HG02884 (cell line): Measurements from ENCODE around the gene MARK3.

Source experiments
- ATAC-seq: cut with Tn5 transposase; IDR thresholded peaks from one replicate; pipeline ENCODE4 v1.9.1; 2021; ENCODE audit warnings: mild to moderate bottlenecking, moderate library complexity; ENCODE audit not compliant: unreplicated experiment

Gene MARK3

GRCh38 chr14:103366741-103367140, 18.5 kb upstream of the MARK3 start:
- no peak for ATAC-seq

GRCh38 chr14:103367995-103368394, 17.2 kb upstream of the MARK3 start:
- ATAC-seq: no peak

- ATAC-seq: no peak
Measured at GRCh38 chr14:103370087-103370486, 15.1 kb upstream of the MARK3 start.

- ATAC-seq: no peak
Measured at GRCh38 chr14:103372017-103372416, 13.2 kb upstream of the MARK3 start.

- no peak for ATAC-seq
Measured at GRCh38 chr14:103372552-103373304, 12.5 kb upstream of the MARK3 start.

- ATAC-seq: no peak
Measured at GRCh38 chr14:103374121-103374520, 11.1 kb upstream of the MARK3 start.

- ATAC-seq: no peak
Measured at GRCh38 chr14:103377522-103378037, 7.6 kb upstream of the MARK3 start.

GRCh38 chr14:103378038-103378854, 7.0 kb upstream of the MARK3 start:
- no peak for ATAC-seq

- ATAC-seq: no peak
Measured at GRCh38 chr14:103380719-103381377, 4.4 kb upstream of the MARK3 start.

- ATAC-seq: no peak
Measured at GRCh38 chr14:103382376-103382775, 2.8 kb upstream of the MARK3 start.

- peak; percentile 5 for ATAC-seq
Measured at GRCh38 chr14:103384450-103385151, 614 bp upstream of the MARK3 start.

- ATAC-seq: no peak
Measured at GRCh38 chr14:103385929-103386712, 906 bp downstream of the MARK3 start.

GRCh38 chr14:103386713-103387329, 1.6 kb downstream of the MARK3 start:
- ATAC-seq: no peak

GRCh38 chr14:103388664-103389063, 3.4 kb downstream of the MARK3 start:
- ATAC-seq: no peak

GRCh38 chr14:103390605-103391004, 5.4 kb downstream of the MARK3 start:
- ATAC-seq: no peak

- no peak for ATAC-seq
Measured at GRCh38 chr14:103391048-103391447, 5.8 kb downstream of the MARK3 start.

GRCh38 chr14:103392106-103392505, 6.9 kb downstream of the MARK3 start:
- ATAC-seq: no peak

- ATAC-seq: no peak
Measured at GRCh38 chr14:103392572-103392971, 7.4 kb downstream of the MARK3 start.

GRCh38 chr14:103393070-103393469, 7.9 kb downstream of the MARK3 start:
- no peak for ATAC-seq
